Cardiac muscle cell (in vitro differentiated cells and primary cell): ENCODE results near the gene CCL2. TPM values are rescaled to one million over a fixed set of nuclear protein-coding genes. Genes with fewer than 3 reads are reported as not detected.

Experiments used
- DNase-seq, 2 donors: peaks; one replicate each; pipeline versions ENCODE4 v3.0.0 to v3.0.0-alpha.2; 2010 to 2017; ENCODE audit warnings: low read depth in 1 of 2, low spot score in 1 of 2
- H3K27ac ChIP-seq: fragments of 200-600 bp; sonication (generic); 2 replicates; pipeline ENCODE4 v1.5.1; 2016
- H3K27me3 ChIP-seq: fragments of 200-600 bp; sonication (generic); 2 replicates; pipeline ENCODE4 v1.6.0; 2016; ENCODE audit warnings: control low read depth
- H3K36me3 ChIP-seq: fragments of 200-600 bp; sonication (generic); 2 replicates; pipeline ENCODE4 v1.5.1; 2016; ENCODE audit warnings: control low read depth
- H3K4me1 ChIP-seq: fragments of 200-600 bp; sonication (generic); 2 replicates; pipeline ENCODE4 v1.8.1; 2017; ENCODE audit warnings: low read depth, mild to moderate bottlenecking, mixed run types
- H3K4me3 ChIP-seq: fragments of 200-600 bp; sonication (generic); 2 replicates; pipeline ENCODE4 v1.5.1; 2016; ENCODE audit warnings: mild to moderate bottlenecking
- H3K9me3 ChIP-seq: fragments of 200-600 bp; sonication (generic); 2 replicates; pipeline ENCODE4 v1.5.1; 2017; ENCODE audit warnings: low read depth, mild to moderate bottlenecking, control low read depth
- polyA plus RNA-seq: library from polyadenylated mRNA; unstranded; fragments of >200 nt; fragmentation: Nextera tagmentation; extraction: Ambion mirVana; gene quantifications from 2 replicates; pipeline ENCODE4 v1.2.1, GENCODE V29; 2016
- total RNA-seq: library from RNA; depleted of rRNA; stranded (reverse); fragments of >200 nt; gene quantifications from 2 replicates; pipeline ENCODE4 v1.2.3, GENCODE V29; 2016
- TF ChIP-seq, protein P1 (sequence below): IDR thresholded peaks from 2 replicates; pipeline ENCODE4 v1.5.1; 2012; ENCODE audit warnings: low read depth, mild to moderate bottlenecking, low read length

CCL2 gene
- total and polyA plus RNA-seq, 2 experiments from 2014 or later = 0.54 to 0.77 TPM

DNA sequence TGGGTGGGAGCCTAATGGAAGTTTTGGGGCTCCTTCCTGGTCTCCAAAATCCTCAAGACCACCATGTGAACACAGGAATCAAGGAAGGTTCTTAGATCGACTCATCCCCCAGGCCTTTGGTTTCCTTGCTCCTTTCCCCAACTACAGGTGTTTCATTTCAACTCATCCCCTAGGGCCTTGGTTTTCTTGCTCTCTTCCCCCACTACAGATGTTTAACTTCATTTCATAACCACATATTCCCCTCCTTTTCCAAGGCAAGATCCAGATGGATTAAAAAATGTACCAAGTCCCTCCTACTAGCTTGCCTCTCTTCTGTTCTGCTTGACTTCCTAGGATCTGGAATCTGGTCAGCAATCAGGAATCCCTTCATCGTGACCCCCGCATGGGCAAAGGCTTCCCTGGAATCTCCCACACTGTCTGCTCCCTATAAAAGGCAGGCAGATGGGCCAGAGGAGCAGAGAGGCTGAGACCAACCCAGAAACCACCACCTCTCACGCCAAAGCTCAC lies 30.3 kb downstream of the CCL2 start, which contains the start of gene CCL11:
CCL11 (plus strand) TSS at position 457 of the 507 bp plus-strand sequence. CDS start 67 bp downstream, outside the sequence.
- DNase-seq = no peak
- Histone ChIP-seq H3K9me3 (no peaks in the 10 kb centered on the region), H3K27me3 (no peaks in the 10 kb centered on the region), H3K36me3 (no peaks in the 10 kb centered on the region), H3K27ac (no peak within 1 kb of the TSS), H3K4me3 (no peak within 1 kb of the TSS), H3K4me1 (no peaks in the 10 kb centered on the region)
- TF ChIP-seq, protein P1, sequence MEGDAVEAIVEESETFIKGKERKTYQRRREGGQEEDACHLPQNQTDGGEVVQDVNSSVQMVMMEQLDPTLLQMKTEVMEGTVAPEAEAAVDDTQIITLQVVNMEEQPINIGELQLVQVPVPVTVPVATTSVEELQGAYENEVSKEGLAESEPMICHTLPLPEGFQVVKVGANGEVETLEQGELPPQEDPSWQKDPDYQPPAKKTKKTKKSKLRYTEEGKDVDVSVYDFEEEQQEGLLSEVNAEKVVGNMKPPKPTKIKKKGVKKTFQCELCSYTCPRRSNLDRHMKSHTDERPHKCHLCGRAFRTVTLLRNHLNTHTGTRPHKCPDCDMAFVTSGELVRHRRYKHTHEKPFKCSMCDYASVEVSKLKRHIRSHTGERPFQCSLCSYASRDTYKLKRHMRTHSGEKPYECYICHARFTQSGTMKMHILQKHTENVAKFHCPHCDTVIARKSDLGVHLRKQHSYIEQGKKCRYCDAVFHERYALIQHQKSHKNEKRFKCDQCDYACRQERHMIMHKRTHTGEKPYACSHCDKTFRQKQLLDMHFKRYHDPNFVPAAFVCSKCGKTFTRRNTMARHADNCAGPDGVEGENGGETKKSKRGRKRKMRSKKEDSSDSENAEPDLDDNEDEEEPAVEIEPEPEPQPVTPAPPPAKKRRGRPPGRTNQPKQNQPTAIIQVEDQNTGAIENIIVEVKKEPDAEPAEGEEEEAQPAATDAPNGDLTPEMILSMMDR = no peak

DNA sequence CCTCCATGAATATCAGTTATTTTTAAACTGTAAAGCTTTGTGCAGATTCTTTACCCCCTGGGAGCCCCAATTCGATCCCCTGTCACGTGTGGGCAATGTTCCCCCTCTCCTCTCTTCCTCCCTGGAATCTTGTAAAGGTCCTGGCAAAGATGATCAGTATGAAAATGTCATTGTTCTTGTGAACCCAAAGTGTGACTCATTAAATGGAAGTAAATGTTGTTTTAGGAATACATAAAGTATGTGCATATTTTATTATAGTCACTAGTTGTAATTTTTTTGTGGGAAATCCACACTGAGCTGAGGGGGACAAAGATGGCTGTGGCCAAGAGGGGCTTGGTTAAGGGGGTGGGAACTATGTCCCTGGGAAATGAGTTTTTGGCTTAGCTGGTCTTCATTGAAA lies 32.8 kb downstream of the CCL2 start:
- no peak for DNase-seq
- H3K27ac ChIP-seq = no peak overlapping the region
- TF ChIP-seq, protein P1 = no peak

DNA sequence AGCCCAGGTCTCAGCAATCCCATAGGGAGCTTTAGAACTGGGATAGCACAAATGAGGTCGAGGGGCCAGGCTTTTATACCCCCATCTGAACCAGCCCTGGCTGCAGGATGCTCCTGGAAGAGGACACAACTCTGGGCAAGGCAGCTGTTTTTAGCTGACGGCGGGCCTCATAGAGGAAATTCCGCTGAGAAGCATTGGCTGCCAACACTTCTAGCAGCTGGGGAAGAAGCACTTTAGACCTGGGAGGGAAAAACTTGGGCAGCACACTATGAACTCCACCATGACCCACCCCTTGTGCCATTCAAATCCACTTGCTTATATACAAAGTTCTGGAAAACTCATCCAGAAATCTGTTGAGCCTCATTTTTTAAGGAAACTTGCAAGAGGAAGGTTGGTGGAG lies 35.5 kb downstream of the CCL2 start:
- Histone ChIP-seq H3K36me3 (no peaks in the 10 kb centered on the region), H3K4me1 (no peaks in the 10 kb centered on the region), H3K27ac (no peak overlapping the region), H3K4me3 (no peak overlapping the region), H3K27me3 (no peaks in the 10 kb centered on the region), H3K9me3 (no peaks in the 10 kb centered on the region)
- no peak for DNase-seq
- TF ChIP-seq, protein P1 = no peak

More for the DNA sequence above, 32.8 kb downstream of the CCL2 start:
- no peak overlapping the region for H3K4me3 ChIP-seq
- no peaks in the 10 kb centered on the region for H3K36me3 ChIP-seq
- no peaks in the 10 kb centered on the region for H3K4me1 ChIP-seq
- H3K27me3 ChIP-seq = no peaks in the 10 kb centered on the region
- no peaks in the 10 kb centered on the region for H3K9me3 ChIP-seq

DNA sequence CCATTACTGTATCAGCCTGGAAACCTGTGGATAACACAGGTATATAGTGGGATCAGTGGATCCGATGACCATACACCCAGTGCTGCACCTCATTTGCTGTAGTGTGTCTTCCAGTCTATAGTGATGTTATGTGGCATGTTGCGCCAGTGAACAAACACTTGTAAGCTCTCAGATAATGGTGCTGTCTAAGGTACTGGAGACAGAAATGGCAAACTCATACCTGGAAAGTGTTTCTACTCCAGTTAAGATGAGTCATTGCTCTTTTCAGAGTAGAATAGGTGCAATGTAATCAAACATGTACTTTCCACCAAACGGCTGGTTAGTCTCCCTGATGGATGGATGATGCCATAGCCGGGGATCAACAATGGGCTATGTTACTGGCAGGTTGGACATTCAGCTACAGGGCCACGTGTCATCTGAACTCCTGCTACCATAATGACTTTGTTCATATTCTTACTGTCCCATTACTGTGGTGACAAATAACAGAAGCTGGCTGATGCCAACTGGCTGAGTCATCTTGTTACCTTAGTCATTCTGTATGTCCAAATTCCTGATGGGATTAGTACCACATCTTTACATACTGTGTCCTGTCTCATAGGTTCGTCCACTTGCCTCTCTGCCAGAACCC lies 36.8 kb downstream of the CCL2 start:
- Histone ChIP-seq H3K4me3 (no peak overlapping the region), H3K27ac (no peak overlapping the region), H3K4me1 (no peaks in the 10 kb centered on the region), H3K36me3 (no peaks in the 10 kb centered on the region), H3K9me3 (no peaks in the 10 kb centered on the region), H3K27me3 (no peaks in the 10 kb centered on the region)
- TF ChIP-seq, protein P1 = no peak
- DNase-seq = no peak

DNA sequence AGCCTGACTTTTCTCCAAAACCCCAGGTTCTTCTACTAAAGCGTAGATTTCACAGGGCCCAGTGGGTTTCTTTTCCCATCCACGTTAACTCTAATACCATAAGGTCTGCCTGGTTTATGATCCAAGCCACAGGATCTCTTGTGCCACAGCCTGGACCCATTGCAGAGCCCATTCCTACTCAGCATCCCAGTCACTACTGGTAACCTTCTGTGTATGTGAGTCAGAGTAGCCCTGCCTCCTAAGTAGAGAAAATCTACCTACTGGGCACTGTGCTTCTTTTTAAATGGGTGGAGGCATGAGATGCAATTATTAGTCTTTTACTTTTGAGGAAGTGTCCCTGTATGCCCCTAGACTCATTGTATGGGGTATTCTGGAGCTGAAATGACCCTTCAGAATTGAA lies 43.9 kb downstream of the CCL2 start:
- no peaks in the 10 kb centered on the region for H3K27me3 ChIP-seq
- H3K4me3 ChIP-seq = no peak overlapping the region
- no peak overlapping the region for H3K27ac ChIP-seq
- no peak for DNase-seq
- H3K9me3 ChIP-seq = no peaks in the 10 kb centered on the region
- no peaks in the 10 kb centered on the region for H3K36me3 ChIP-seq
- H3K4me1 ChIP-seq = no peaks in the 10 kb centered on the region
- TF ChIP-seq, protein P1 = no peak
